COLO829 (cell line): Measurements from ENCODE around the gene JCAD.

Source experiments
- DNase-seq: peaks from one replicate; pipeline ENCODE4 v3.0.0; 2012; ENCODE audit warnings: low spot score

Gene JCAD

GRCh38 chr10:30046476-30046875 lies 12.9 kb downstream of the JCAD start:
- no peak for DNase-seq

DNA sequence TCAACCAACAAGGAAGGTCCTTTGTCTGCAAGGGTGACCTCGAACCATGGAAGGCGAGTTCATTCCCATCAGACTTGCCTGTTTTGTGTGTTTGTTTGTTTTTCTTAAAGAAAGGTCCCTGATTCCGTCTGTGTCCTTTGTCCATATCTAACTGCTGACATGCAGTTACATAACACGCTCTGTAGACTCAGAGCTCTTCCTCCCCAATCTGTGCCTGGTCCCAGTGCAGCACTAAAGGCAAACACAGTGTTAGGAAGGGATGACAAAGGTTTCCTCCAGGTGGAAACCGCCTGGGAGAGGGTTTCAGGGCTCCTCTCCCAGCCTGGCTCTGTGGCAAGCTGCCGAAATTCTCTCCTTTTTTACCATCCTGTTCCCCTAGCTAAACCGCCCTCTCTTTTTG lies 13.4 kb downstream of the JCAD start:
- DNase-seq = no peak

- DNase-seq = no peak
These were observed 15.7 kb downstream of the JCAD start for GRCh38 chr10:30043476-30044270.

- DNase-seq = no peak
These were observed 16.6 kb downstream of the JCAD start for GRCh38 chr10:30042820-30043219.

GRCh38 chr10:30041196-30042105 lies 17.9 kb downstream of the JCAD start:
- no peak for DNase-seq

GRCh38 chr10:30040597-30040996 lies 18.8 kb downstream of the JCAD start:
- no peak for DNase-seq

DNA sequence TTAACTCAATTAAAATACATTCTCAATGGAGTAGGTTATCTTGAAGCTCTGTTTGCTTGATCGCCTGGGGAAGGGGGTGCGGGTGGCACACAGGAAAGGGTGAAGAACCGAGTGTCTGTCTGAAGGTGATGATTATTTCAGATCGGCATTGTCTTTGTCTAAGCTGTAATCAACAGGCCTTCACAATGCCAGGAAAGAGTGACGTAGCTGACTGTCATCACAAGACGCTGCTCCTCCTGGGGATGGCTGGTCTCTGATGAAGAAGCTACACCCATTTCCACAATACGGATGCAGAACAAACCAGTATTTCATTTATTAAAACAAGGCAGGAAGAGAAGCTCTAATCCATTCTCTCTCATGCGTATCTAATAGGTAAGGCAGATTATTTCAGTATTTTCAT lies 19.4 kb downstream of the JCAD start:
- no peak for DNase-seq

GRCh38 chr10:30039567-30039966 lies 19.8 kb downstream of the JCAD start:
- DNase-seq = no peak

DNA sequence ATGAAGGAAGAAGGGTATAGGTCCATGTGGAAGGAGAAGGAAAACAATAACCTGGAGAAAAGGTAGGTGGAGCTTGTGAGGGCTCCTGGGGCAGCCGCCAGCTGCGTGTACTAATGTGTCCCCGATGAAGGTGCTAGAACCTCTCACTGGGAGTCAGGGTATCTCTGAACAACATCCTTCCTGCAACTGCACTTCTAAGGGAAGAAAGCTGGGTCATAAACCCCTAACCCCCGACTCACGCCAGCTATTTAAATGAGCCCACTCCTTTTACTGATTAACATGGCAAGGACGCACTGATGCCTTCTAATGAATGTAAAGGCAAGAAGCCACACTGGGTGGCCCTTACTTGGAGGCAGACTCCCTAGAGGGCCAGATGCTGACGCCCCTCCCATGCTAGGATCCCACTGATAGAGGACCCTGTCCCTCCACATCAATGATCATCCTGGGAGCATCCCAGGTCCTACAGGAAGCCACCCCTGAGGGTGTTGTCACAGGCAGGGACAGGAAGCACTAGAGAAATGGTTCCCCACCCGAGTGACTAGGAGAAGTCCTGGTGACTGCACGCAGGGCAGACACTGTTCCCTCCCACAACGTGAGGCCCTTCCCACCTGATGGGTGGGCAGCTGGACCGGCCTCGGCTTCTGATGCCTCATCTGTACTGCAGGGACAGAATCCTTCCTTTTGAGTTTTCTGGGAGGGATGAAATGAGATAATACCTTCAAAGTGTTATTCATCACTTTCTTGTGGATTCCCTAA lies 20.4 kb downstream of the JCAD start:
- DNase-seq = no peak

- no peak for DNase-seq
These were observed 21.6 kb downstream of the JCAD start for GRCh38 chr10:30037620-30038336.

GRCh38 chr10:30036811-30037210 lies 22.6 kb downstream of the JCAD start:
- no peak for DNase-seq

DNA sequence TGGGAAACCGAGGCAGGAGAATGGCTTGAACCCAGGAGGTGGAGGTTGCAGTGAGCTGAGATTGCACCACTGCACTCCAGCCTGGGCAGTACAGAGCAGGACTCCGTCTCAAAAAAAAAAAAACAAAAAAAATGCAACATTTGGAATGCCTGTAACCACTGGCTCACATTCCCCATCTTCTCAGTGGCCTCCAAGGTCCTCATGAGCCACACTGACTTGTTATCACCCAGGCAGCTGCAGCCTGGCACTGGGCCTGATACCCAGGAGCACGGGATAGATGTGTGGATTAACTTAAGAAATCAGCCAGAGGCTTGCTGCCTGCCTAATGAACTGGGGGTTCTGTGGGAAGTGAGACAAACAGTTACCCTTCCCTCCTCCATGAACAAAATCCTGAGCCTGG lies 23.0 kb downstream of the JCAD start:
- DNase-seq = no peak

GRCh38 chr10:30034433-30035137 lies 24.8 kb downstream of the JCAD start:
- DNase-seq = no peak

DNA sequence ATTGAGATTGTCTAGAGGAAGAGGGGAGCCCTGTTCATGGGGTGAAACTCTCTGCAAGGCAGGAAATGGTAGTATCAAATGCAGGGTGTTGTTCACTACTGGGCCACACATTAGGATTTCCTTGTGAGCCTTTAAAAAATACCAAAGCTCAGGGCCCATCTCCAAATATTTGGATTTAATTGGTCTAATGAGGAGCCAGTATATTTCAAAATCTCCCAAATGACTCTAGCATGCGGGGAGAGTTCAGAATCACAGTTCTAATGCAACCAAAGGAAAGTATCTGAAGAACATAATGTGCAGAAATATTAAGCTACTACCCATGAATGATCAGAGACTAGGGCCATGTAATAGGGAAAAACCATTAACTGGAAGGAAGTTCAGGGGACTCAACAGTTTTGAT lies 27.3 kb downstream of the JCAD start:
- no peak for DNase-seq

- DNase-seq = no peak
These were observed 29.5 kb downstream of the JCAD start for GRCh38 chr10:30029872-30030256.

DNA sequence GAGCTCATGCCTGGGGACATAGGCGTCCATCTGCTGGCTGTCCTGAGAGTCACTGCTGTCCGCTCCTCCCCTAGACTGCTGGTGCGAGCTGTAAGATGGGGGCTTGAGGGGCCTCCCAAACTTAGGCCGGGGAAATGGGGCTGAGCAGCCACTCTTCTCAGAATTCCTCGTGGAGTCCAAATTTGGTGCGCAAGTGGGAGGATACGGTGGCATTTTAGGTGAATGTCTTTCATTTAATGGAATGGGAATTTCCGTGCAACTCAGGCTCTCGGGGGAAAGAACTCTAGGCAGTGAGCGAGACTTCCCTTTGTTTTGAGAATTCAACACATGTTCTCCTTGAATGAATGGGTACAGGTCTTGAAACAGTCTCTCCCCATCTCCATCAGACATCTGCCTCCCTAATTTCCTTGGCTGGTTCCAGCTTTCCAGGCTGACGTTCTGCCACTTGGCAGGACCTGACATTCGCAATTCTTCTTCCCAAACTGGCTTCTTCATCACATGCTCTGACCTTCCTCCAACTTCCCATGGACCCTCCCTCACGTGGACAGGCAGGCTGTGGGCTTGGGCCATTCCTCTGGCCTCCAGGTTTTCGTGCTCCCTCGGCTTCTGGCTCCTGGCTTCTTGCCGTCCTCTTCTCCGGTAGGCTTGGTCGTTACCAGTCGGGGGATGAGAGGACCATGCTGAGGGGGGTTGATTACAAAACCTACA lies 30.1 kb downstream of the JCAD start:
- DNase-seq = no peak

- DNase-seq = no peak
These were observed 30.7 kb downstream of the JCAD start for GRCh38 chr10:30028738-30029030.

DNA sequence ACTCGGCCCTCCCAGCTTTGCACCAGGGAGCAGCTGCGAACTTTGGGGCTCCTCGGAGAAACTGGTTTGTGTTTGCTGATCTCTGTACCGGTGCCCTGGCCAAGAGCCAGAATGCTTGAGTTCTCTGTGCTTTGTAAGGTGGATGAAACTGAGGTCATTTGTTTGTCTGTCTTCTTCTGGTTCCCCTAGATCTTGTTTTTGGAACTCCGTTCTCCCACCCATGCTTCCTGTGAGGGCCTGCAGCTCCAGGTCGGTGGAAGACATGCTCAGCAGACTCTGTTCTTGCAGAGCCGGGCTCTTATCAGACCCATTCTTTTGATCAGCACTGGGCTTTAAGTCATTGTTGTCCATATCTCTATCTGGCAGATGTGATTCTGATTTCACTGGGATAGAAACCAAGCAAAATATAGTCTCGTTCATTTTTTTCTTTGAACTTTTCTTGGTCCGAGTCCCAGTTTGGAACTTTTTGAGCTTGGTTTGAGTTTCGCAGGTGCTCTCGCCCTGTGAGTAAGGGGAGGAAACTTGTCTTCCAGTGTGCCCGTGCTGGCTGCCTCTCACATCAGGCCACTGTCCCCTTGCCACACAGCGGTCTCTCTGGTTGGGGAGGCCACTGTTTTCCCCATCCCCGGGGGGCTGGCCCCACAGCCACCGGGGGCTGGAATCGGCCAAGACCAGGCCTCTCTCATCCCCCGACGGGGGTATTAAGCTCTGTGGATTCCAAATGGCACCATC lies 31.2 kb downstream of the JCAD start:
- no peak for DNase-seq

DNA sequence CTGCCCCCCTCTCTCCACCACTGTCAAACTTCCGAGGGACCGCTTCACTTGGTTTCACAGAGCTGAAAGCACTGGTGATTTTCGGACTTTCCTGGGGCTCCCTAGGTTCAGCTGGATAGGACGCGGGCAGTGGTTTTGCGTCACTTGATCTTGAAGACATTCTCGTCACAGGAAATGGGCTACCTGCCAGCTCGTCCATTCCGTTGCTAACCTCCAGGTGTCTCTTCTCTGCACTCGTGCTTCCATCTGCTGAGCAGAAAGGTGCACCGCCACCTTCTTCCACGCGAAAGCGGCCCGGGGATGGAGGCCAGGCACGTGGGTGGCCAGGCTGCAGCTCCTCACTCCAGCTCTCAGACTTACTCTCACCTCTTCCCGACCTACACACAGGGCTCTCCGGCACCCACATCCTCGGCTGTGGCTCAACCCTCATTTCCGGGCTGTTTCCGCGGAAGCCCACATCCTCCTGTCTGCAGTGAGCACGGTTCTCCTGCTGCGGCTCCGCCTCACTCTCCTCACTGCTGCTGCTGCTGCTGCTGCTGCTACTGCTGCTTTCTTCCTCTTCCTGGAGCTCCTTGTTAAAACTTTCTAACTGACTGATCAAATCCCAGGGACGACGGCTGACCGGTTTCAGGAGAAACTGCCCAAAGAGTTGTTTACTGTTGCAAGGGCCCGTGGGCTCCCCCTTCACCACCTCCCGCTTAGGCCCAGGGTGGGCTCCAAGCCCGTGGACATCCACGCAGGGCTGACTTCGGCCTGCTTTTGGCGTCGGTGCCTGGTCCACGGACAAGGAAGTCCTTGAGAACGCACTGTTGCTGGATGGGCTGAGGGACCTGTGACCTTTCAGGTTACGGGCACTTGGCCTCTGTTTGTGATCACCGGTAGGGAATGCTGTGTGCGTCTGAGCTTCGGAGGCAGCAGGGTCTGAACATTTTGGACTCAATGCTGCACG lies 32.1 kb downstream of the JCAD start:
- no peak for DNase-seq
